WERI-Rb-1 (cell line): ENCODE data around the gene MGAT5.

Experiments used
- DNase-seq: peaks from one replicate; pipeline ENCODE4 v3.0.0-alpha.2; 2020
- H3K27ac ChIP-seq: fragments of 250-450 bp; sonication (Bioruptor Pico); 2 replicates; pipeline ENCODE4 v1.5.1; 2020; ENCODE audit warnings: mild to moderate bottlenecking, moderate library complexity
- H3K27me3 ChIP-seq: fragments of 250-450 bp; sonication (Bioruptor Pico); 2 replicates; pipeline ENCODE4 v1.5.1; 2021; ENCODE audit warnings: mild to moderate bottlenecking, low read depth, moderate library complexity; ENCODE audit not compliant: insufficient read depth, severe bottlenecking
- H3K36me3 ChIP-seq: fragments of 250-450 bp; sonication (Bioruptor Pico); 2 replicates; pipeline ENCODE4 v1.5.1; 2020; ENCODE audit warnings: mild to moderate bottlenecking, moderate library complexity
- H3K4me3 ChIP-seq: 2 replicates; pipeline ENCODE4 v1.5.1; 2011; ENCODE audit warnings: low read depth, mild to moderate bottlenecking, control low read depth, low read length
- H3K9me3 ChIP-seq: fragments of 250-450 bp; sonication (Bioruptor Pico); 2 replicates; pipeline ENCODE4 v1.5.1; 2021; ENCODE audit warnings: mild to moderate bottlenecking, moderate library complexity; ENCODE audit not compliant: severe bottlenecking
- TF ChIP-seq, protein P1 (sequence below): IDR thresholded peaks from 2 replicates; pipeline ENCODE4 v1.5.1; 2011; ENCODE audit warnings: low read depth, mild to moderate bottlenecking, control low read depth, inconsistent platforms, low read length

MGAT5 gene

DNA sequence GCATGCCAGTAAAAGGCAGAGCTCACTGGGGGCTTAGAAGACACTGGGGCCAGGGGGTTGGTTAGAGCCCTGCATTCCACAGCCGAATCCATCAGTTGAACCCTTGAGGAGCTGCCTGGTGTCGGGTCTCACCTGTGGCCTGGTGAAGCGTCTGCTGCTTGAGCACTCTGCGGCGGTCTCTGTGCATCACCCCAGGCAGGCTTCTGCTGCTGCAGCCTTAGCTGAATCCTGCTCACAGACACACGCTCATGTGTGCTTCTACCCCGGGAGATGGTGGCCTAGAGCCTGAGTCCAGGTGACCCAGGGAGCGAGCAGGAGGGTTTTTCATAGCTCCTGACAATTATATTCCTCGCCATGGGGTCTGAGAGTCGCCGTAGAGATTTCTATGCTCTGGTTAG, 192.1 kb downstream of the MGAT5 start:
- no peaks in the 10 kb centered on the region for H3K9me3 ChIP-seq
- H3K27me3 ChIP-seq, result no peaks in the 10 kb centered on the region
- no peak for DNase-seq
- TF ChIP-seq, protein P1, sequence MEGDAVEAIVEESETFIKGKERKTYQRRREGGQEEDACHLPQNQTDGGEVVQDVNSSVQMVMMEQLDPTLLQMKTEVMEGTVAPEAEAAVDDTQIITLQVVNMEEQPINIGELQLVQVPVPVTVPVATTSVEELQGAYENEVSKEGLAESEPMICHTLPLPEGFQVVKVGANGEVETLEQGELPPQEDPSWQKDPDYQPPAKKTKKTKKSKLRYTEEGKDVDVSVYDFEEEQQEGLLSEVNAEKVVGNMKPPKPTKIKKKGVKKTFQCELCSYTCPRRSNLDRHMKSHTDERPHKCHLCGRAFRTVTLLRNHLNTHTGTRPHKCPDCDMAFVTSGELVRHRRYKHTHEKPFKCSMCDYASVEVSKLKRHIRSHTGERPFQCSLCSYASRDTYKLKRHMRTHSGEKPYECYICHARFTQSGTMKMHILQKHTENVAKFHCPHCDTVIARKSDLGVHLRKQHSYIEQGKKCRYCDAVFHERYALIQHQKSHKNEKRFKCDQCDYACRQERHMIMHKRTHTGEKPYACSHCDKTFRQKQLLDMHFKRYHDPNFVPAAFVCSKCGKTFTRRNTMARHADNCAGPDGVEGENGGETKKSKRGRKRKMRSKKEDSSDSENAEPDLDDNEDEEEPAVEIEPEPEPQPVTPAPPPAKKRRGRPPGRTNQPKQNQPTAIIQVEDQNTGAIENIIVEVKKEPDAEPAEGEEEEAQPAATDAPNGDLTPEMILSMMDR, result no peak
- no peak overlapping the region for H3K4me3 ChIP-seq
- H3K36me3 ChIP-seq, result peaks cover 21% of the 10 kb centered on the region
- no peak overlapping the region for H3K27ac ChIP-seq

DNA sequence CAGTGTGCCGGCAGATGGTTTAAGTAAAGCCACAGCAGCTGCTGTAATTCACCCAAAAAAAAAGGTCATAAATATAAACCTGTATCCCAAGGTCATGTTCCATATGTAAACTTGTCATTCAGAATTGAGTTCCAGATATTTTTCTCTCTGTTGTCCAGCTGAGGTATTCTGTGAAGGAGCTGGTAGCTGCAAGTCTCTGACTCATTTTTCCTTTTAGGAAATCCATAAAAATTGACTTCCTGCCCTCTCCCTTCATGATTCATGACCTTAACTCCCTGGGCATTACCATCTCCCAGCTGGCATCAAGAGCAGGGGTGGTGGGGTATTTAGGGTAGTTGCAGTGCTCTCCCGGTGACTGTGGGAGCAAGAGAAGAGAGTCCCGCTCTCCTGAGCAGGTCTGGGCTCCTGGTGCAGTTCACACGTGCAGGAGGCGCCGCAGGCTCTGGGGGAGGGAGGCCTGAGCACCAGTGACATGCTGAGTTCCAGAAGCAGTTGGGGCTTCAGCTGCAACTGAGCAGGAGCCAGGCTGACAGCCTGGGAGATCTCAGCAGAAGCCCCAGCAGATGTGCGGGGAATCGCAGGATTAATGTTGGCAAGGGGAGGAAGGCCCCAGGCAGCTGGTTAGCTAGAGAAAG, 192.6 kb downstream of the MGAT5 start:
- TF ChIP-seq, protein P1, result no peak
- H3K4me3 ChIP-seq, result no peak overlapping the region
- no peaks in the 10 kb centered on the region for H3K9me3 ChIP-seq
- no peak overlapping the region for H3K27ac ChIP-seq
- H3K36me3 ChIP-seq, result peaks cover 21% of the 10 kb centered on the region
- H3K27me3 ChIP-seq, result no peaks in the 10 kb centered on the region
- DNase-seq, result peak; percentile 52

DNA sequence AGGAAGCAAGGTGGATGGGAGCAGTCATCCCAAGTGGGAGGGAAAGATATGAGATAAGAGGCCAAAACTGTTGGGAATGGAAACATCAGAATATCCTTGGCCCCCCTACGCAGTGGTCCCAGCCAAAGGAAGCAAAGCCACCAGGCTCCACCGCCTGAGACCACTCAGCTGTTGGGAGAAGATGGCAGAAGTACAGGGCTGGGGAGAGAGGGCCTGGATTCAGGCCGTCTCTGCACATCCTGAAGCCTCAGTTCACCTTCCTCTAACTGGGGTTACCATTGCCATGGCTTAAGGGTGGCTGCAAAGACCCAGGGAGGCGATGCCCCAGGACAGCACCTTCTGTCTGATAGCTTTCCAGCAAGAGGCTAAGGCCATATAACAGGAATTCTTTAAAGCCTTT, 193.8 kb downstream of the MGAT5 start:
- TF ChIP-seq, protein P1, result no peak
- Histone ChIP-seq H3K36me3 (peaks cover 24% of the 10 kb centered on the region), H3K27ac (no peak overlapping the region), H3K4me3 (no peak overlapping the region), H3K27me3 (no peaks in the 10 kb centered on the region), H3K9me3 (no peaks in the 10 kb centered on the region)
- no peak for DNase-seq

DNA sequence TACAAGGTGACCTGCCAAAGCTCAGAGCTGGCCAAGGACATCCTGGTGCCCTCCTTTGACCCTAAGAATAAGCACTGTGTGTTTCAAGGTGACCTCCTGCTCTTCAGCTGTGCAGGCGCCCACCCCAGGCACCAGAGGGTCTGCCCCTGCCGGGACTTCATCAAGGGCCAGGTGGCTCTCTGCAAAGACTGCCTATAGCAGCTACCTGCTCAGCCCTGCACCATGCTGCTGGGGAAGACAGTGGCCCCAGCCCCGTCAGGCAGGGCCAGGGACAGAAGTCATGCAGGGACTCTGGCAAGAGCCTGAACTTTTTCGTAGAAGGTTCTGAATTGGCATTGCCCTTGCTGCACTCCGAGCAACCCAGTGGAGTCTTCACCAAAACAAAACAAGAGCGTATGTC, 194.8 kb downstream of the MGAT5 start:
- Histone ChIP-seq H3K4me3 (no peak overlapping the region), H3K27me3 (no peaks in the 10 kb centered on the region), H3K9me3 (no peaks in the 10 kb centered on the region), H3K27ac (no peak overlapping the region), H3K36me3 (peaks cover 24% of the 10 kb centered on the region)
- DNase-seq, result no peak
- TF ChIP-seq, protein P1, result no peak

DNA sequence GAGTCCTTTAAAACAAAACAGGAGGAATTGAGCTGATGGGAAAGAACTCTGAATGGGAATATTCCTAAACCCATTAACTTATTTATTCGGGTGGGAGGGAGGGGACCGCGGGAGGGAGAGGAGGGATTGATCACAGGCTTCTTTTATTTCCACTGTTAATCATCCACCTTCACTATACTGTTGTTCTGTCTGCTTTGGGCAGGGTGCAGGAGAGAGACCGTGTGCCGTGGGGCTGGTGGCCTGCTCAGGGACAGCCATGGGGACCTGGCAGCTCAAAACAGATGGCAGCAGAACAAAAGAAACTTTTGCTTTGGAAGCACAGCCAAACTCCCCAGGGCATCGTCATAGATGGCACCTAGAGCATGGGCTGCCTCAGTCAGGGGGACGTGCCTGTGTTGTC, 195.3 kb downstream of the MGAT5 start:
- TF ChIP-seq, protein P1, result no peak
- Histone ChIP-seq H3K36me3 (peaks cover 24% of the 10 kb centered on the region), H3K9me3 (no peaks in the 10 kb centered on the region), H3K27ac (no peak overlapping the region), H3K27me3 (no peaks in the 10 kb centered on the region), H3K4me3 (no peak overlapping the region)
- DNase-seq, result no peak
